Activated CD8-positive, alpha-beta memory T cell treated with anti-CD3 and anti-CD28 coated beads, Interleukin-2, amount 10 ng/mL, durations not matched to agents 7 days and 5 days (primary cell): Measurements from ENCODE around the gene PHLDB3. TPM values are rescaled to one million over a fixed set of nuclear protein-coding genes. Genes with fewer than 3 reads are reported as not detected.
A peak's percentile ranks its signal among the peaks of the same experiment; 100 is the strongest.
"Not testable (repeated sequence)": the region's sequence is repeated elsewhere in the genome, so short reads cannot be mapped to it uniquely, and the experiment has no call there.

ENCODE experiments used
- ATAC-seq: fragments of 150-1000 bp; cut with Tn5 transposase; one replicate; pipeline ENCODE4 v1.10.0; 2021; ENCODE audit warnings: moderate library complexity
- CTCF ChIA-PET: fragments of 350-600 bp; sonication (Branson Sonifier 250); formaldehyde crosslinking; loops from one replicate; lab custom pipeline; 2021; ENCODE audit warnings: antibody characterized with exemption; lab: Charles Lee
- DNase-seq: peaks from one replicate; pipeline ENCODE4 v3.0.0-alpha.2; 2020
- H3K27ac Mint-ChIP-seq: one replicate; pipeline ENCODE4 v1.8.0; 2021; ENCODE audit warnings: mild to moderate bottlenecking, mixed read lengths
- H3K27me3 Mint-ChIP-seq: one replicate; pipeline ENCODE4 v1.8.0; 2021; ENCODE audit warnings: mixed read lengths
- H3K36me3 Mint-ChIP-seq: one replicate; pipeline ENCODE4 v1.8.0; 2021; ENCODE audit warnings: mild to moderate bottlenecking, mixed read lengths
- H3K4me1 Mint-ChIP-seq: one replicate; pipeline ENCODE4 v1.8.0; 2021; ENCODE audit warnings: mixed read lengths
- H3K4me3 Mint-ChIP-seq: one replicate; pipeline ENCODE4 v1.8.0; 2021; ENCODE audit warnings: mild to moderate bottlenecking, moderate library complexity, mixed read lengths
- H3K9me3 Mint-ChIP-seq: one replicate; pipeline ENCODE4 v1.8.0; 2022; ENCODE audit warnings: low read depth, mixed read lengths
- total RNA-seq, 2 experiments: library from RNA; stranded (reverse); gene quantifications; one replicate each; pipeline ENCODE4 v1.2.3, GENCODE V29; 2021

Gene PHLDB3
- total RNA-seq, 2 experiments from 2014 or later = 11.0 to 11.2 TPM

GRCh38 chr19:43460362-43461016 lies 44.1 kb downstream of the PHLDB3 start:
- Mint-ChIP-seq H3K36me3 (no peaks in the 10 kb centered on the region), H3K4me3 (no peak overlapping the region), H3K27ac (no peak overlapping the region), H3K4me1 (peaks cover 15% of the 10 kb centered on the region), H3K9me3 (no peaks in the 10 kb centered on the region), H3K27me3 (peaks cover 6% of the 10 kb centered on the region)
- no peak for ATAC-seq
- no peak for DNase-seq
- CTCF ChIA-PET = interaction anchor here (0.5 to 1.9 kb wide), 4 partner anchors 14 to 60 kb away, joined by 3 to 14 read pairs (median 6); no protein-coding TSS in a partner anchor

GRCh38 chr19:43457809-43458208 lies 46.7 kb downstream of the PHLDB3 start:
- no peak overlapping the region for H3K27ac Mint-ChIP-seq
- CTCF ChIA-PET = interaction anchor here (1.6 to 3.5 kb wide), 3 partner anchors 10 to 137 kb away, joined by 3 to 21 read pairs (median 9); no protein-coding TSS in a partner anchor
- ATAC-seq = no peak
- H3K4me3 Mint-ChIP-seq = no peak overlapping the region
- no peaks in the 10 kb centered on the region for H3K36me3 Mint-ChIP-seq
- DNase-seq = no peak
- H3K9me3 Mint-ChIP-seq = no peaks in the 10 kb centered on the region
- H3K4me1 Mint-ChIP-seq = peaks cover 4% of the 10 kb centered on the region
- peaks cover 8% of the 10 kb centered on the region for H3K27me3 Mint-ChIP-seq

GRCh38 chr19:43455321-43456113 lies 49.0 kb downstream of the PHLDB3 start:
- DNase-seq (no peak), ATAC-seq (no peak)
- Mint-ChIP-seq H3K9me3 (no peaks in the 10 kb centered on the region), H3K27ac (no peak overlapping the region), H3K4me3 (no peak overlapping the region), H3K27me3 (peaks cover 4% of the 10 kb centered on the region), H3K4me1 (peaks cover 6% of the 10 kb centered on the region), H3K36me3 (no peaks in the 10 kb centered on the region)
- CTCF ChIA-PET = interaction anchor here (1.7 to 3.5 kb wide), 2 partner anchors 8 to 64 kb away, joined by 12 to 21 read pairs; no protein-coding TSS in a partner anchor

- ATAC-seq (no peak), DNase-seq (no peak)
- Mint-ChIP-seq H3K27me3 (peaks cover 4% of the 10 kb centered on the region), H3K4me1 (peaks cover 8% of the 10 kb centered on the region), H3K4me3 (no peak overlapping the region), H3K27ac (no peak overlapping the region), H3K36me3 (no peaks in the 10 kb centered on the region), H3K9me3 (no peaks in the 10 kb centered on the region)
- CTCF ChIA-PET = interaction anchor here (1.3 kb wide), 1 partner anchor 65 kb away, joined by 3 read pairs; no protein-coding TSS in a partner anchor
Measured at GRCh38 chr19:43454031-43454430, 50.5 kb downstream of the PHLDB3 start.

- Mint-ChIP-seq H3K9me3 (no peaks in the 10 kb centered on the region), H3K4me1 (peaks cover 8% of the 10 kb centered on the region), H3K36me3 (no peaks in the 10 kb centered on the region), H3K27me3 (peaks cover 4% of the 10 kb centered on the region), H3K4me3 (no peak overlapping the region), H3K27ac (no peak overlapping the region)
- CTCF ChIA-PET = no interaction called here
- DNase-seq (no peak), ATAC-seq (no peak)
Measured at GRCh38 chr19:43452582-43452981, 52.0 kb downstream of the PHLDB3 start.

GRCh38 chr19:43450545-43450997 lies 54.0 kb downstream of the PHLDB3 start:
- CTCF ChIA-PET = interaction anchor here (1.1 kb wide), 1 partner anchor 69 kb away, joined by 4 read pairs; no protein-coding TSS in a partner anchor
- Mint-ChIP-seq H3K27me3 (peaks cover 3% of the 10 kb centered on the region), H3K27ac (no peak overlapping the region), H3K36me3 (no peaks in the 10 kb centered on the region), H3K4me3 (no peak overlapping the region), H3K9me3 (no peaks in the 10 kb centered on the region), H3K4me1 (peaks cover 13% of the 10 kb centered on the region)
- DNase-seq = no peak
- no peak for ATAC-seq

GRCh38 chr19:43447655-43448054 lies 56.9 kb downstream of the PHLDB3 start:
- no peaks in the 10 kb centered on the region for H3K27me3 Mint-ChIP-seq
- peaks cover 16% of the 10 kb centered on the region for H3K4me1 Mint-ChIP-seq
- DNase-seq (no peak), ATAC-seq (no peak)
- no peak overlapping the region for H3K27ac Mint-ChIP-seq
- H3K9me3 Mint-ChIP-seq = no peaks in the 10 kb centered on the region
- no peak overlapping the region for H3K4me3 Mint-ChIP-seq
- CTCF ChIA-PET = interaction anchor here (0.6 to 8.6 kb wide), 40 partner anchors 9 to 338 kb away, joined by 3 to 274 read pairs (median 5); partner anchors contain the start of genes ETHE1, IRGQ, LYPD3 and PHLDB3
- no peaks in the 10 kb centered on the region for H3K36me3 Mint-ChIP-seq

GRCh38 chr19:43446746-43447489 lies 57.6 kb downstream of the PHLDB3 start:
- DNase-seq (peak; percentile 82), ATAC-seq (peak; percentile 76)
- no peaks in the 10 kb centered on the region for H3K9me3 Mint-ChIP-seq
- H3K27ac Mint-ChIP-seq = no peak overlapping the region
- no peak overlapping the region for H3K4me3 Mint-ChIP-seq
- H3K27me3 Mint-ChIP-seq = no peaks in the 10 kb centered on the region
- no peaks in the 10 kb centered on the region for H3K36me3 Mint-ChIP-seq
- CTCF ChIA-PET = interaction anchor here (0.6 to 8.6 kb wide), 45 partner anchors 8 to 338 kb away, joined by 3 to 274 read pairs (median 5); partner anchors contain the start of genes ETHE1, IRGQ, LYPD3 and PHLDB3
- peaks cover 16% of the 10 kb centered on the region for H3K4me1 Mint-ChIP-seq

GRCh38 chr19:43445426-43445825 lies 59.1 kb downstream of the PHLDB3 start:
- Mint-ChIP-seq H3K4me1 (peaks cover 9% of the 10 kb centered on the region), H3K4me3 (no peak overlapping the region), H3K36me3 (no peaks in the 10 kb centered on the region), H3K9me3 (no peaks in the 10 kb centered on the region), H3K27ac (no peak overlapping the region), H3K27me3 (no peaks in the 10 kb centered on the region)
- ATAC-seq = no peak
- CTCF ChIA-PET = interaction anchor here (1.3 to 8.6 kb wide), 7 partner anchors 10 to 149 kb away, joined by 4 to 274 read pairs (median 27); partner anchors contain the start of genes ETHE1 and LYPD3
- no peak for DNase-seq

GRCh38 chr19:43444531-43445287 lies 59.8 kb downstream of the PHLDB3 start:
- DNase-seq (no peak), ATAC-seq (no peak)
- peaks cover 11% of the 10 kb centered on the region for H3K4me1 Mint-ChIP-seq
- no peaks in the 10 kb centered on the region for H3K9me3 Mint-ChIP-seq
- CTCF ChIA-PET = interaction anchor here (1.3 to 8.6 kb wide), 6 partner anchors 13 to 150 kb away, joined by 4 to 274 read pairs (median 4); partner anchors contain the start of gene ETHE1
- no peak overlapping the region for H3K4me3 Mint-ChIP-seq
- H3K27me3 Mint-ChIP-seq = no peaks in the 10 kb centered on the region
- peaks cover 1% of the 10 kb centered on the region for H3K36me3 Mint-ChIP-seq
- no peak overlapping the region for H3K27ac Mint-ChIP-seq

- H3K4me3 Mint-ChIP-seq, H3K27me3 Mint-ChIP-seq, ATAC-seq, DNase-seq, H3K9me3 Mint-ChIP-seq, H3K36me3 Mint-ChIP-seq, H3K27ac Mint-ChIP-seq: not testable (repeated sequence)
- CTCF ChIA-PET = interaction anchor here (1.5 to 8.6 kb wide), 2 partner anchors 20 to 78 kb away, joined by 4 to 274 read pairs; partner anchors contain the start of gene ETHE1
- H3K4me1 Mint-ChIP-seq = peaks cover 16% of the 10 kb centered on the region
Measured at GRCh38 chr19:43444091-43444490, 60.5 kb downstream of the PHLDB3 start.

GRCh38 chr19:43441716-43442115 lies 62.8 kb downstream of the PHLDB3 start:
- H3K27ac Mint-ChIP-seq = no peak overlapping the region
- H3K4me1 Mint-ChIP-seq = peaks cover 24% of the 10 kb centered on the region
- DNase-seq (no peak), ATAC-seq (no peak)
- H3K36me3 Mint-ChIP-seq = peaks cover 5% of the 10 kb centered on the region
- H3K4me3 Mint-ChIP-seq = no peak overlapping the region
- H3K27me3 Mint-ChIP-seq = no peaks in the 10 kb centered on the region
- CTCF ChIA-PET = interaction anchor here (0.9 to 8.6 kb wide), 4 partner anchors 9 to 153 kb away, joined by 3 to 274 read pairs (median 7); partner anchors contain the start of gene ETHE1
- no peaks in the 10 kb centered on the region for H3K9me3 Mint-ChIP-seq
